NOMO-1 treated with DMSO at 0.1 percent for 48 hours (cell line): Measurements from ENCODE around the gene GAREM2.
"Not testable (repeated sequence)": the region's sequence is repeated elsewhere in the genome, so short reads cannot be mapped to it uniquely, and the experiment has no call there.

ENCODE experiments used
- DNase-seq: peaks from one replicate; lab custom pipeline; 2025; ENCODE audit not compliant: unreplicated experiment; lab: John Stamatoyannopoulos, UW

The GAREM2 gene

GRCh38 chr2:26172871-26173775 lies at the start of gene GAREM2:
TSS of gene GAREM2 (plus strand) at chr2:26173088. CDS start at chr2:26173221, 133 bp downstream.
- DNase-seq = no peak

- DNase-seq = no peak
These were observed 49.5 kb upstream of the GAREM2 start for GRCh38 chr2:26123426-26123825.

GRCh38 chr2:26126074-26126473 lies 46.8 kb upstream of the GAREM2 start:
- no peak for DNase-seq

GRCh38 chr2:26128176-26128575 lies 44.7 kb upstream of the GAREM2 start:
- DNase-seq = no peak

- no peak for DNase-seq
These were observed 42.1 kb upstream of the GAREM2 start for GRCh38 chr2:26130763-26131162.

- no peak for DNase-seq
These were observed 36.4 kb upstream of the GAREM2 start for GRCh38 chr2:26136451-26136850.

- DNase-seq = no peak
These were observed 33.4 kb upstream of the GAREM2 start for GRCh38 chr2:26139269-26140183.

- no peak for DNase-seq
These were observed 31.6 kb upstream of the GAREM2 start for GRCh38 chr2:26141145-26141769.

- DNase-seq = peak; percentile 53
These were observed 28.9 kb upstream of the GAREM2 start for GRCh38 chr2:26144031-26144430.

- DNase-seq = peak; percentile 55
These were observed 27.8 kb upstream of the GAREM2 start for GRCh38 chr2:26144953-26145680.

- DNase-seq = no peak
These were observed 24.4 kb upstream of the GAREM2 start for GRCh38 chr2:26148501-26148900.

GRCh38 chr2:26150243-26150642 lies 22.6 kb upstream of the GAREM2 start:
- no peak for DNase-seq

GRCh38 chr2:26157580-26157979 lies 15.3 kb upstream of the GAREM2 start:
- no peak for DNase-seq

- no peak for DNase-seq
These were observed 11.0 kb upstream of the GAREM2 start for GRCh38 chr2:26161926-26162325.

GRCh38 chr2:26162963-26163362 lies 9.9 kb upstream of the GAREM2 start:
- DNase-seq = no peak

- no peak for DNase-seq
These were observed 8.7 kb upstream of the GAREM2 start for GRCh38 chr2:26164231-26164630.

- DNase-seq = no peak
These were observed 8.2 kb upstream of the GAREM2 start for GRCh38 chr2:26164641-26165211.

GRCh38 chr2:26165403-26165802 lies 7.5 kb upstream of the GAREM2 start:
- no peak for DNase-seq

- DNase-seq = not testable (repeated sequence)
These were observed 6.3 kb upstream of the GAREM2 start for GRCh38 chr2:26166541-26166940.

GRCh38 chr2:26168785-26169184 lies 4.1 kb upstream of the GAREM2 start:
- no peak for DNase-seq
